HTERT RPE-1 (cell line): ENCODE data around the gene DENND4A.
"Not testable (repeated sequence)": the region's sequence is repeated elsewhere in the genome, so short reads cannot be mapped to it uniquely, and the experiment has no call there.

Source experiments
- in situ Hi-C: fragments of 300-500 bp; cut with MboI; formaldehyde crosslinking; loops from 4 replicates; pipeline ENCODE4 v1.14.3; 2020; ENCODE audit warnings: low sequenced_read_pairs

The DENND4A gene

GRCh38 chr15:65761210-65761926, 30.7 kb downstream of the DENND4A start:
- in situ Hi-C loops, result no loop called here

GRCh38 chr15:65759441-65759840, 32.7 kb downstream of the DENND4A start:
- in situ Hi-C loops, result no loop called here

GRCh38 chr15:65758242-65758641, 33.9 kb downstream of the DENND4A start:
- in situ Hi-C loops, result no loop called here

DNA sequence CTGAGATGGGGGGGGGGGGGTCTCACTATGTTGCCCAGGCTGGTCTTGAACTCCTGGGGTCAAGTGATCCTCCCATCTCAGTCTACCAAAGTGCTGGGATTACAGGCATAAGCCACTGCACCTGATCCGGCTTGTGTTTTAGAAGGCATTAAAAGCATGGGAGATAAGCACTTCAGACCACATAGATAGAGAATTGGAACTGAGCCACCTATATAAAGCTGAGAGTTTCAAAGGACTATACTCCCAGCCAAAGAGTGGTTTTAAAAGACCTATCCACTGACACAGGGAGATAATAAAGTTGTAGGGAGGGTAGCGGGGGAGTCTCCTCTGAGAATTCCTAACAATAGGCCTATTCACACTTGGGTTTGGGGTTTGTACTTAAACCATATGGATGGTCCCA, 34.8 kb downstream of the DENND4A start:
- in situ Hi-C loops, result no loop called here

DNA sequence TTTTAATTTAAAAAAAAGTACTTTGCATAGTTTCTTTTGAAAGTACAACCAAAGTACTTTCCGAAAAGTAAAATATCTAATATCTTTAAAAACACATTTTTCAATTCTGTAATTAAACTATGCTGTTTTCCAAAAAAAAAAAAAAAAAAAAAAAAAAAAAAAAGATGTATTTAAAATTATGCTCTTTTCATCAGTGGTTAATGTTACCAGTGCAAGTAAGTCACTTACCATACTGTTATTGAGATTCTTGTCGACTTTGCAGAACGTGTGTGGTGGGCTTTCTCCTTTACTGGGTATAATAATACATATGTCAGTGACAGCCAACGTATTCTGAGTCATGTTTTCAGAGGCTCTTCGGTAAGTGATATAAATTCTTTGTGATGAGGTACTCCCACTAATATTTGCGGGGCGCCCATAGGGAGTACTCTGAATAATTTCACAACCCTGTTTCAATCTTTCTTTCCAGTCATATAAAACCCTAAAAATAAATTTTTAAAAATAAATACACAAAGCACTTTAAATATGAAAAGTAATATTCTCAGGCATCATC, 39.9 kb downstream of the DENND4A start:
- in situ Hi-C loops, result no loop called here

- in situ Hi-C loops, result no loop called here
Measured at GRCh38 chr15:65751431-65751830, 40.7 kb downstream of the DENND4A start.

DNA sequence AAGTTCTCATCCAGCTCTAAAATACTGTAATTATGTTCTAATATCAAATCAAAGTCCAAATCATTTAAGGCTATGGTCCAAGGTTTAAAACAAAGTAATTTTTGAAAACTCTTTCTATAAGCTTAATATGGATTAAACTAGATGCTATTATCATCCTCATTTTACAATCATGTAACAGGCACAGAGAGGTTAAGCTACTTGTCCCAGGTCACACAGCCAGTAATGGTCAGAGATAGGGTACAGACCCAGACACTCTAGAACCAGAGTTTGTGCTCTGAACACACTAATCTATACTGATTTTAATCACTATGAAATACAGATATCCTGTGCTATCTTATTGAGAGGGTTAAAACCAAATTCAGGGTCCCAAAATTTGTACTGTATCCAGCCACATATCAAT, 44.8 kb downstream of the DENND4A start:
- in situ Hi-C loops, result no loop called here

- in situ Hi-C loops, result no loop called here
Measured at GRCh38 chr15:65743637-65744252, 48.3 kb downstream of the DENND4A start.

DNA sequence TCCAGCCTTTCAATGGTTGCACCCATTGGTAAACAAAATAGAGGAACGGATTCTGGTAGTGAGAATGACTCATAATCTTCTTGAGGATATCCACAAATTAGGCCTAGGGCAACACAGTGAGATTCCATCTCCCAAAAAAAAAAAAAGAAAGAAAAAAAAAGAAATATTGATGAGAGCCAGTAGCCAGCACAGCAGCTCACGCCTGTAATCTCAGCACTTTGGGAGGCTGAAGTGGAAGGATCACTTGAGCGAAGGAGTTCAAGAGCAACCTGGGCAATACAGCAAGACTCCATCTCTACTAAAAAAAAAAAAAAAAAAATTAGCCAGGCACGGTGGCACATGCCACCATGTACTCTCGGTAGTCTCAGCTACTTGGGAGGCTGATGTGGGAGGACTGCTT, 51.9 kb downstream of the DENND4A start:
- in situ Hi-C loops, result no loop called here

DNA sequence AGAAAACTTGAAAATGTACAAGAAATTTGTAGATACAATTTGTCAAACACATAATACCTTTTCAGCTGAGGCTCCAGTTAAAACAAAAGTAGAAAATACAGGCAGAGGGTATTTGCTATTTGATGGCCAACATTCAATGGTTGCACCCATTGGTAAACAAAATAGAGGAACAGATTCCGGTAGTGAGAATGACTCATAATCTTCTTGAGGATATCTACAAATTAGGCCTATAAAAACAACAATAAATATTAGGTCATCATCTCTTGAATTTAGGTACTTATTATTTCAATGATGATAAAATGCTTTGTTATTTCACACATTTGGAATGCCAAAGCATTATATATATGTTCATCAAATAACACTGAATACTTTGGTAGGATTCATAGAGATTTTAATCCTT, 53.4 kb downstream of the DENND4A start:
- in situ Hi-C loops, result no loop called here

- in situ Hi-C loops, result not testable (repeated sequence)
Measured at GRCh38 chr15:65733599-65733998, 58.5 kb downstream of the DENND4A start.

- in situ Hi-C loops, result no loop called here
Measured at GRCh38 chr15:65732698-65733097, 59.4 kb downstream of the DENND4A start.

- in situ Hi-C loops, result no loop called here
Measured at GRCh38 chr15:65731926-65732325, 60.2 kb downstream of the DENND4A start.

- in situ Hi-C loops, result no loop called here
Measured at GRCh38 chr15:65730549-65731172, 61.4 kb downstream of the DENND4A start.

DNA sequence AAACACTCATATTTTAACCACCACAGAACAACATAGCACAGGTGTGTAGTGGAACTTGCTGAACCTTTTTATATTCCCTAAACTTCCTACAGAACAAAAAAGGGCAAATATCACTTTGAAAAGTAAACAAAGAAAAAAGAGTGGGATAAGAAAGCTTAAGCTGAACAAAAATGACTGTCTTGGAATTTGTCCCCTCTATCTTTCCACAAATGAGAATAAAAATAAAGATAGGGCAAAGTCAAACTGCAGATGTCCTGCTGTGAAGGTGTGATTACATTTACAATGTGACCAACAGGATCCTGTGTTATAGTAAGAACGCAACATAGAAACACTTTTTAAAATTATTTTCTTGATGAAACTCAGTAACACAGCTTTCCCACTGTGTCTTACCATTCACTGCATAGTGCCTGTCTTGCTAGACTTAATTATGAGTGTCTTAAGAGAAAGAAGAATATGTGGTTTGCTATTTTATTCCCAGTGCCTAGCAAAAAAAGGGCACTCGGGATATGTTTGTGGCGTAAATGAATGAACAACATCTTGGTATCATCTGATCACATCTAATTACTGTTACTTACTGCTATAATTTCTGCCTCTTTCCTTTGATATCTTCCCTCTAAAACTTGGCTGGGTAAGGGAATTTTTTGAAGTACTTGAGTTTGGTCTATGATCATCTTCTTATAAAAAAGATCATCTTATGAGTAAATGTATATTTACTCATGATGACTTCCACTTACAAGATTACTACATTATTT, 67.5 kb downstream of the DENND4A start:
- in situ Hi-C loops, result no loop called here

- in situ Hi-C loops, result no loop called here
Measured at GRCh38 chr15:65723876-65724275, 68.2 kb downstream of the DENND4A start.

- in situ Hi-C loops, result no loop called here
Measured at GRCh38 chr15:65722191-65722590, 69.9 kb downstream of the DENND4A start.

DNA sequence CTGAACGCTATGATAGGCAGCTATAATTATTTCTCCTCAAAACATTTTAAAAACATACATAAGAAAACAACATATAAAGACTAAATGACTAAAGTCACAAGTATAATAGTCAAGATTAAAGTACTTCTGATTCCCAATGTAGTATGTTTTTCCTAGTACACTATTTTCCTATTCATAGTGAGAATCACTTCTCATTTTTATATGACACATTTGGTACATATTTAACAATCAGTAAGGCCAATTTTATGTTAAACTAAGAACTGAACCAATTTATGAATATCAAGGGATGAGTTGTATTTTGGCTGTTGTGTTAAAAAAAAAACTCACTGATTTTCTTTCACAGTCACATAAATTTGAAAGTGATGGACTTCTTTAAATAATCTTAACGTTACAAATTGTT, 79.7 kb downstream of the DENND4A start:
- in situ Hi-C loops, result no loop called here

DNA sequence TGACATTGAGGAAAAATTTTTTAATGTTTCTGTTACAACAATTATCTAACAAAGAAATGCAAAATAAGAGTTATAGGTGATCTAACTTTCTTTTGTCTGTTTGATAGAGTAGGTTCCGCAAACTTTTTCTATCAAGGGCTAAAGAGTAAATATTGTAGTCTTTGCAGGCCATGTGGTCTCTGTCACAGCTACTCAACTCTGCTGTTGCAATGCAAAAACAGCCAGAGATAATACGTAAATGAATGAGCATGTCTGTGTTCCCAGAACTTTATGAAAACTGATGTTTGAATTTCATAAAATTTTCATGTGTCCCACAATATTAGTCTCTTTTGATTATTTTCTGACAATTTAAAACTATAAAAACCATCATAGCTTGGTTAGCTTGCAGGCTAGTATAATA, 97.0 kb downstream of the DENND4A start:
- in situ Hi-C loops, result no loop called here

DNA sequence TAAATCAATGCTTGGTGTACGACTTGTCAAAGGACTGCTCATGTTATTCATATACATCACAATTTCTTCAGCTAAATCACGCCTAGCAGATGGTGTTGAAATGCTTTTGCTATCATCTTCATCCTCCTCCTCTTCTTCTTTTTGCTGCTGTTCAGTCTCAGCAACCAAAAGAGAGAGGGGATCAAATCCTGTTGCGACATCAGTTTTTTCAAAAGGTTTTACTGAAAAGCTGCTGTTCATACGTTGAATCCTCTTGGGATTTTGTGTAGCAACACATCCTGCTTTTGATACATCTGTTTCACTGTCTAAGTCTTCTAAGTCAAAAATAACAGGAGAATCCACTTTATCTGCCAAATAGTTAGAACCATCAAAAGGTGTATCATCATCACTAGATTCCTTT, 101.3 kb downstream of the DENND4A start:
- in situ Hi-C loops, result no loop called here

GRCh38 chr15:65690173-65690572, 101.9 kb downstream of the DENND4A start:
- in situ Hi-C loops, result no loop called here
